PFSK-1 (cell line): ENCODE measurements around the gene CCDC8.

ENCODE experiments used
- FOXP2 ChIP-seq: optimal IDR thresholded peaks from 2 replicates; pipeline ENCODE3; 2011; ENCODE audit warnings: borderline replicate concordance, control low read depth, inconsistent platforms; ENCODE audit not compliant: insufficient read depth; ENCODE audit errors: extremely low read length, extremely low read depth
- POLR2AphosphoS5 ChIP-seq: IDR thresholded peaks from 2 replicates; pipeline ENCODE4 v1.6.1; 2012; ENCODE audit warnings: low read depth, mild to moderate bottlenecking, control low read depth, low read length, moderate library complexity
- REST ChIP-seq, 2 experiments: IDR thresholded peaks; 2 replicates each; pipeline versions ENCODE4 v1.6.1 to v1.8.0; 2011 to 2012; ENCODE audit warnings: low read depth in 2 of 2, low read length in 2 of 2, control low read depth in 1 of 2, inconsistent platforms in 1 of 2, mild to moderate bottlenecking in 1 of 2, moderate library complexity in 1 of 2; ENCODE audit not compliant: insufficient read depth in 1 of 2
- SIN3A ChIP-seq: IDR thresholded peaks from 2 replicates; pipeline ENCODE4 v1.6.1; 2012; ENCODE audit warnings: mild to moderate bottlenecking, low read length, moderate library complexity, borderline replicate concordance; ENCODE audit not compliant: insufficient read depth
- TAF1 ChIP-seq: IDR thresholded peaks from 2 replicates; pipeline ENCODE4 v1.6.1; 2012; ENCODE audit warnings: low read length, control low read depth, borderline replicate concordance; ENCODE audit not compliant: insufficient read depth

GRCh38 chr19:46410205-46411087 lies 2.9 kb downstream of the CCDC8 start:
- TF ChIP-seq TAF1 (no peak), POLR2AphosphoS5 (no peak; the same call in 1 of the 2 replicates), REST (IDR thresholded peaks at IDR 0.05; ENCODE audit: insufficient read depth in 1 of 2, low read depth in 2 of 2, low read length in 2 of 2) (no peak), SIN3A (no peak), FOXP2 (no peak)
